ENCODE data around the gene SLC11A1.

Gene SLC11A1

DNA sequence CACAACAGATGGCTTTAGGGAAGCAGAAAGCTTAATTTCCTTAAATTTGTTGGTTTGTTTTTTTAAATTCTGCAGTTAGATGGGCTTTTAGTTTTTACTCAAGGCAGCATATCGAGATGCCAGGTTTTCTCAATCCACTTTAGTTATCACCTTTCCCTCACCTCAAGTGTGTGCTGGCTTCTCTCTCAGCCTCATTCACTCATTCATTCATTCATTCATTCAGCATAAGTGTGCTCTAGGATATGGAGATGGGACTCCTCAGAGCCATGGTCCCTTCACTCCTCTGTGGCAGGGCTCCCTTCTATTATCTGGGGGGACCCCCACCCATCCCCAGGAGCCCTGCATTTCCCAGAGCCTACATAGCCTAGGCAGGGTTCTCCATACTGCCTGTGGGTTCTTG is 55.9 kb downstream of the SLC11A1 start:
- DNase-seq = no peak

DNA sequence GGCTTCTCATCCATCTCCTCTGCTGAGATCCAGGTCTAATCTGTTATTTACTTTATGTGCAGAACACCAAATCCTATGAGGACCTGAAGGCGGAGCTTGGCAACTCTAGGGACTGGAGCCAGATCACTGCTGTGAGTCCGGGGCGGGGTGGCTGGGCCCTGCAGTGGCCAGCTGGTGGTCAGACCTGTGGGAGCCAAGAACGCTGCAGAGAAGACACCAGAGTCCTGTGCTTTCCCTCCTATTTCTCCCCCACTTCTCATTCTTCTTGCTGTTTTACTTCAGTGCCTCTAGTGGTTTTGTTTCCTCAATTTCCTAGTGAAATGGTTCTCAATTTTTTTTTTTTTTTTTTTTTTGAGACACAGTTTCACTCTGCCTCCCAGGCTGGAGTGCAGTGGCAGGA is 56.5 kb downstream of the SLC11A1 start:
- DNase-seq = no peak

DNA sequence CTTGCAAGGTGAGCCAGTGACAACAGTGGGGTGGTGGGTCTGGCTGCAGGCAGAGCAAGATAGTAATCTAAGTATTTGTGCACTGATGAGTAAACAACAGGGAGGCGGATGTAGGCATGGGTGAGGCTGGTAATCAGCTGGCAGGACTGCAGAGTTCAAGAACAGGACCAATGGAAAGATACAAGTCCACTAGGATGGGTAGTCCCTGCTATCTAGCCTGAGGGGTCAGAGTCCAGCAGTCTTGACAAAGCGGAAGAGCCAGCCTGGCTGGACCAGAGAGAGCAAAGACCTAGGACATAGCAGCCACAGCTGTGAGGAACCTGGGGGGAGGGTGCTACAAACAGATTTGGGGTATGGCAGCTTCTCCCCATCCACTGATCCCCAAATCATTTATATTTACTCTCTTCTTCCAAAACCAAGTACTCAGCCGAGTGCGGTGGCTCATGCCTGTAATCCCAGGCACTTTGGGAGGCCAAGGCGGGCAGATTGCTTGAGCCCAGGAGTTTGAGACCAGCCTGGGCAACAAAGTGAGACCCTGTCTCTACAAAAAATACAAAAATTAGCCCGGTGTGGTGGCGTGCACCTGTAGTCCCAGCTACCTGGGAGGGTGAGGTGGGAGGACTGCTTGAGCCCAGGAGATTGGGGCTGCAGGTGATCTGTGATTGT is 62.8 kb downstream of the SLC11A1 start:
- DNase-seq = peak; percentile 36

DNA sequence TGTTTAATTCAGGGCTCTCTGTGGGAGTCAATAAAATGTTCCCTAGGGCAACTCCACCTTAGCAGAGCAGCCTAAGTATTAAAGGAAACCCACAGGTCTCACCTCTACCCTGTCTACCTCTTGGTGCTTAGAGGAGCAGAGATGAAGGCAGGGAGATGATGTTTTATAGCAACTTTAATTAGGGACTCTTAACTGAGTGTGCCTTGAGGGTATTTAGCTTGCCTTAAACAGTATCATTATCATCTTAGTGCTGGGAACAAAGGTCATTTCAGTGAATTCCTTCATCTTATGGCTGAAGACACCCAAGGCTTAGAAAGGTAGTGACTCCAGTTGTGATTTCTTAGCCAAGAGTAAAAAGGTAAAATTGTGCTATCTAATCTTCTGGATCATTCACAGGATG is 63.5 kb downstream of the SLC11A1 start:
- DNase-seq = no peak

All from DMS53 (cell line).